ENCODE data around the gene ATP6V0E1. TPM values are rescaled to one million over a fixed set of nuclear protein-coding genes. Genes with fewer than 3 reads are reported as not detected.

Gene ATP6V0E1
- total and polyA plus RNA-seq, 2 of the 8 experiments (the other 6 are each of a cell fraction or from before 2014, with no cell fraction given) = 108 to 134 TPM

DNA sequence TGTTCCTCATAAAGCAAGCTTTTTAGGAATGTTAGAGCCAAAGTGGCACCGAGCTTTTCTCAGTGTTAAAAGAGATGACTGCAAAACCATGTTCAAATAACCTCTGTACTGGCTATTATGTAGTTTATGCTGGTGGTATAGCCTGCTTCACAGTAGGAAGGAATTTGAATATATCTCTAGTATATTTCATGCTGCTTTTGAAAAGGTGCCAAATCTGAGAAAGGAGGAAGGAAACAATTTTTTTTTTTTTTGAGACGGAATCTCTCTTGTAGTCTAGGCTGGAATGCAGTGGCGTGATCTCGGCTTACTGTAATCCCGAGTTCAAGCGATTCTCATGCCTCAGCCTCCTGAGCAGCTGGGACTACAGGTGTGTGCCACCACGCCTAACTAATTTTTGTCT lies 86.1 kb downstream of the ATP6V0E1 start (continued):
- TF ChIP-seq HDAC6 (IDR thresholded peaks at IDR 0.05; ENCODE audit: low read depth, low read length) (no peak), RFX5 (IDR thresholded peaks at IDR 0.05; ENCODE audit: borderline replicate concordance, low read depth, low read length) (no peak), NANOG (IDR thresholded peaks at IDR 0.05; ENCODE audit: insufficient read depth, low read depth, low read length, poor library complexity, severe bottlenecking) (no peak), CEBPB (IDR thresholded peaks at IDR 0.05; ENCODE audit: low read depth, low read length) (no peak), TBP (IDR thresholded peaks at IDR 0.05; ENCODE audit: low read depth, low read length) (no peak)
